Measurements from ENCODE around the gene MBNL1. TPM values are rescaled to one million over a fixed set of nuclear protein-coding genes. Genes with fewer than 3 reads are reported as not detected.

Gene MBNL1
- total RNA-seq, 6 experiments from 2014 or later, result 49.9 to 89.6 (median 63.2) TPM

- Histone ChIP-seq H3K9me3 (no peaks in the 10 kb centered on the region), H3K36me3 (no peaks in the 10 kb centered on the region), H3K4me1 (peaks cover 0 to 17% (median 0%) of the 10 kb centered on the region in 4 donors), H3K4me3 (no peak overlapping the region), H3K27me3 (no peaks in the 10 kb centered on the region), H3K27ac (peak overlapping the region; percentile 20 to 47 (median 34))
- DNase-seq (peak in 1 of 3 donors; percentile 31), ATAC-seq (peak; percentile 85 to 92 (median 88))
- TF ChIP-seq CTCF (IDR thresholded peaks at IDR 0.05), result no peak
- no peak for TF ChIP-seq POLR2A (IDR thresholded peaks at IDR 0.05)
- intact Hi-C loops (cut with DNase I), result no loop called here
- WGBS (ENCODE audit: insufficient coverage, low coverage, low lambda C conversion rate, missing lambda C conversion rate), result 50% methylated on average over 10 of the region's 10 CpGs
Measured at GRCh38 chr3:152355744-152356665, 87.3 kb downstream of the MBNL1 start.

DNA sequence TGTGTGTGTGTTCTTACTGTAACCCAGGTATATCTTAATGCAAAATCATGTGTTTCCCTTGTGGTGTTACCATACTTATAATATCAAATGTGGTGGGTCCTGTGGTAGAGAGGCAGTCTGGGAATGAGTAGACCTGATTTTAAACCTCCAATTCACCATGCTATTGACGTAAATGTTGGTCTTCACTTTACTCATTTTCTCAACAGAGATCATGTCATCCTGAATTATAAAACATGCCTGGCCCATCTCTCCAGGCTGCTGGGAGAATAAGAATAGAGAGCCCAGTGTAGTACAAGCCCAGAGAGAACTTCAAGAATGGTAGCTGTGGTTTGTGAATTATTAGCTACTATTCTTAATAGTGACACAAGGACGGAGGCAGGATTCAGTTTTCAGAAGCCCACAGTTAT, 88.1 kb downstream of the MBNL1 start:
- ATAC-seq (no peak), DNase-seq (no peak)
- intact Hi-C loops (cut with DNase I), result no loop called here
- WGBS (ENCODE audit: insufficient coverage, low coverage, low lambda C conversion rate, missing lambda C conversion rate), result 78% methylated on average over 2 of the region's 2 CpGs
- Histone ChIP-seq H3K27ac (no peak overlapping the region), H3K9me3 (no peaks in the 10 kb centered on the region), H3K36me3 (no peaks in the 10 kb centered on the region), H3K4me1 (peaks cover 0 to 17% (median 0%) of the 10 kb centered on the region in 4 donors), H3K4me3 (no peak overlapping the region), H3K27me3 (no peaks in the 10 kb centered on the region)
- TF ChIP-seq CTCF (IDR thresholded peaks at IDR 0.05), result no peak
- no peak for TF ChIP-seq POLR2A (IDR thresholded peaks at IDR 0.05)

GRCh38 chr3:152357587-152357986, 88.9 kb downstream of the MBNL1 start:
- ATAC-seq, result no peak
- Histone ChIP-seq H3K27ac (no peak overlapping the region), H3K4me3 (no peak overlapping the region), H3K27me3 (no peaks in the 10 kb centered on the region), H3K36me3 (no peaks in the 10 kb centered on the region), H3K9me3 (no peaks in the 10 kb centered on the region), H3K4me1 (peaks cover 0 to 17% (median 0%) of the 10 kb centered on the region in 4 donors)
- no peak for TF ChIP-seq POLR2A (IDR thresholded peaks at IDR 0.05)
- intact Hi-C loops (cut with DNase I), result no loop called here
- no peak for DNase-seq

GRCh38 chr3:152359385-152360248, 90.9 kb downstream of the MBNL1 start:
- intact Hi-C loops (cut with DNase I), result no loop called here
- WGBS (ENCODE audit: insufficient coverage, low coverage, low lambda C conversion rate, missing lambda C conversion rate), result 45% methylated on average over 2 of the region's 2 CpGs
- ATAC-seq, result peak in 3 of 4 donors; percentile 11 to 18 (median 12)

More at GRCh38 chr3:152359385-152360248, 90.9 kb downstream of the MBNL1 start:
- Histone ChIP-seq H3K27ac (no peak overlapping the region), H3K27me3 (no peaks in the 10 kb centered on the region), H3K9me3 (no peaks in the 10 kb centered on the region), H3K4me1 (peaks cover 0 to 17% (median 0%) of the 10 kb centered on the region in 4 donors), H3K4me3 (no peak overlapping the region), H3K36me3 (no peaks in the 10 kb centered on the region)
- DNase-seq, result no peak
- TF ChIP-seq POLR2A (IDR thresholded peaks at IDR 0.05) (no peak), CTCF (IDR thresholded peaks at IDR 0.05) (no peak)
